ELR (cell line): Measurements from ENCODE around the gene POLE2.
"Not testable (repeated sequence)": the region's sequence is repeated elsewhere in the genome, so short reads cannot be mapped to it uniquely, and the experiment has no call there.

ENCODE experiments used
- DNase-seq: peaks from one replicate; pipeline ENCODE4 v3.0.0-alpha.2; 2015; ENCODE audit warnings: low read depth

POLE2 gene

GRCh38 chr14:49687942-49688700, at the start of gene POLE2:
POLE2 (minus strand) TSS chr14:49688214; CDS start chr14:49688203, 11 bp downstream.
- peak; percentile 82 for DNase-seq

- not testable (repeated sequence) for DNase-seq
Observed at GRCh38 chr14:49735669-49736068, 47.7 kb upstream of the POLE2 start.

GRCh38 chr14:49733836-49734235, 45.8 kb upstream of the POLE2 start:
- no peak for DNase-seq

- DNase-seq = no peak
Observed at GRCh38 chr14:49732896-49733295, 44.9 kb upstream of the POLE2 start.

DNA sequence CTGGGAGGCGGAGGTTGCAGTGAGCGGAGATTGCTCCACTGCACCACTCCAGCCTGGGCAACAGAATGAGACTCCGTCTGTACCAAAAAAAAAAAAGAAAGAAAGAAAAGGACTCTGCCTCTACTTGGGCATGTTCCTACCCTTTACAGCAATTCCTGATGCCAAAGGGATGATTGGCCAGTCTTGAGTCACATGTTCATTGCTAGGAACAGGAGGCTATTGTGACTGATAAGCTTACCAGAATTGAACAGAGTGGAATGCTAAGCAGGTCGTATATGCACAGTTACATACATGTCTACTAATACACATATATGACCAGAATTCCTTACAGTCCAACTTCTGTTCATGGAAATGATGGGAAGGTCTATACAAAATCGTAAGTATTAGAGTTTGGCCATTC, 39.2 kb upstream of the POLE2 start:
- DNase-seq = no peak

DNA sequence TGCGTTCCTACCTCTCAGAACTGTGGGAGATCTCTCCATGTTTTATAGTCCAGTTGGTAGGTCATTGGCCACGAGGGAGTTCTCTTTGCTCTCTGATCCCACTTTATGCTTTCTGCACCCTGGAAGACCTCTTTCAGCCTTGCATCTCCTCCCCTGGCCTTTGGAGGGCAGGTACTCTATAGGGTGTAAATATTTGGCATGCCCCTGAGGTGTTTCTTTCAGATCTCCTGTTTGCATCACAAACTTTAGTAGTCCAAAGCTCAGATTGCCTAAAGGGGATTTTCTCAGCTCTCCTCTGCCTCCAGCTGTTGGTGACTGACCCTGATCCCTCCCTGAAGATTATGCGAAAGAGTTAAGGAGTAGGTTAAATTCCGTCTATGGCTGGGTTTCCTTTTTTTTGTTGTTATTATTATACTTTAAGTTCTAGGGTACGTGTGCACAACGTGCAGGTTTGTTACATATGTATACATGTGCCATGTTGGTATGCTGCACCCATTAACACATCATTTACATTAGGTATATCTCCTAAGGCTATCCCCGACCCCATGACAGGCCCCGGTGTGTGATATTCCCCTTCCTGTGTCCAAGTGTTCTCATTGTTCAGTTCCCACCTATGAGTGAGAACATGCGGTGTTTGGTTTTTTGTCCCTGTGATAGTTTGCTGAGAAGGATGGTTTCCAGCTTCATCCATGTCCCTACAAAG, 33.9 kb upstream of the POLE2 start:
- not testable (repeated sequence) for DNase-seq

GRCh38 chr14:49720744-49721143, 32.7 kb upstream of the POLE2 start:
- DNase-seq = no peak

GRCh38 chr14:49710993-49711392, 23.0 kb upstream of the POLE2 start:
- not testable (repeated sequence) for DNase-seq

DNA sequence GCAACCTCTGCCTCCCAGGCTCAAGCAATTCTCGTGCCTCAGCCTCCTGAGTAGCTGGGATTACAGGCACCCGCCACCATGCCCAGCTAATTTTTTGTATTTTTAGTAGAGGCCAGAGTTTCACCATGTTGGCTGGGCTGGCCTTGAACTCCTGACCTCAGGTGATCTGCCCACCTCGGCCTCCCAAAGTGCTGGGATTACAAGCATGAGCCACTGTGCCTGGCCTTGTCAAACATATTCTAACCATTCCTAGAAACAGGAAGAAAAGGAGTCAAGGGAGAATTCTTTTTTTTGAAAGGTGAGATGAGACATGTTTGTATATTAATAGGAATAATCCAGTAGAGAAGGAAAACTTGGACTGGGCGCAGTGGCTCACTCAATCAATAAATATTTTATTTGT, 16.5 kb upstream of the POLE2 start:
- not testable (repeated sequence) for DNase-seq

GRCh38 chr14:49703965-49704364, 16.0 kb upstream of the POLE2 start:
- no peak for DNase-seq

DNA sequence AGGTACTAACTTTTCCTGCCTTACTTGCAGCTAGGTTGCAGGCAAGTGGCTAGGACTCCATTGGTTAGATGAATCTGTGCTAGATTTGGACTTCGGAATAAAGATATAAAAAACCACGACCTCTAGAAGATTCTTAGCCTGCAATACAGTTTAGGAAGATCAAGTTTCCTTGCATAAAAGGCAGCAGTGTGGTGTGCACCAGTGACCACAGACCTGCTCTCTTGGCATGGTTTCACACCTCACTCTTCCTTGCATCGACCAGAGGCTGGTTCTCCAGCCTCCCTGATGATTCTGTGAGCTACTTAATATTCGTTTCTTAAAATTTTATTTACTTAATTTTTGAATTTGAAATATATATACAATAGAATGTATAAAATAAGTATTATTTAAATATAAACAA, 14.7 kb upstream of the POLE2 start:
- no peak for DNase-seq

- DNase-seq = not testable (repeated sequence)
Observed at GRCh38 chr14:49693735-49694124, 5.7 kb upstream of the POLE2 start.

DNA sequence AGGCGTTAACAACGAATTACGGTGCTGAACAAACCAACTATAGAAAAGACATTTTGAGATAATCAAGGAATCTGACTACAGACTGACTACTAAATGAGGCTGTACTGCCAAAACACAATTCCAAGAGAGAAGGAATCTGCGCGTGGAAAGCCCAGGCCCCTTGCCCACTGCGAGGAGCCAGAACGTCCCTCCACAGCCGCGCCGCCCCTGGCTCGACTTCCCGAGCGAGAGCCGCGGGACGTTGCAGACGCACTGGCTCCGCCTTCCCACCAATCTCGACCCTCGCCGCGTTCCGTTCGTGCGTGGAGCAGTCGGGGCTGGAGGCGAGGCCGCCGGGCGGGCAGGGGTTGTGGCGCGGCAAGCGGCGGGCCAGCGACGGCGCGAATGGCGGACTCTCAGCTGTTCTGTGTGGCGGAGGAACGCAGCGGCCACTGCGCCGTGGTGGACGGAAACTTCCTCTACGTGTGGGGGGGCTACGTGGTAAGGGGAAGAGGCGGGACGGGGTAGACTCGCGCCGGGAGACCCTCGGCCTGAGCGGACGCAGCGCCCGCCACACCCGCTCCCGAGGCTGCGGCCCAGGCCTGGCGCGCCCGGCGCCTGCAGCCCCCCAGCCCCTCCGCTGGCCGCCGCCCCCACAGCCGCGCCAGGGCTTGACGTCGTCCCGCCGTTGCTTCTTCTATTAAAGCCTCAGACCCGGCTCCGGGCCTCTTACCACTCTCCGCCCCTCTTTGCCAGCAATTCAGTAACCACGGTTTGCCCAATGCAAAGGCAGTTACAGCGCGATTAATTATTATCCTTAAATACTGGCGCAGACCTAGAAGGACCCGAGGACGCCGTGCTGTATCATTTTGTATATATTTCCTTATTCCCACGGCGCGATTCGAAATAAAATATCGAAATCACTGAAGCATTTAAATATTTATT, 5.1 kb upstream of the POLE2 start, which contains the start of gene KLHDC1:
Gene KLHDC1 (plus strand): TSS at position 310 of the 924 bp plus-strand sequence. CDS start 75 bp downstream, at position 385.
- DNase-seq = peak; percentile 84

DNA sequence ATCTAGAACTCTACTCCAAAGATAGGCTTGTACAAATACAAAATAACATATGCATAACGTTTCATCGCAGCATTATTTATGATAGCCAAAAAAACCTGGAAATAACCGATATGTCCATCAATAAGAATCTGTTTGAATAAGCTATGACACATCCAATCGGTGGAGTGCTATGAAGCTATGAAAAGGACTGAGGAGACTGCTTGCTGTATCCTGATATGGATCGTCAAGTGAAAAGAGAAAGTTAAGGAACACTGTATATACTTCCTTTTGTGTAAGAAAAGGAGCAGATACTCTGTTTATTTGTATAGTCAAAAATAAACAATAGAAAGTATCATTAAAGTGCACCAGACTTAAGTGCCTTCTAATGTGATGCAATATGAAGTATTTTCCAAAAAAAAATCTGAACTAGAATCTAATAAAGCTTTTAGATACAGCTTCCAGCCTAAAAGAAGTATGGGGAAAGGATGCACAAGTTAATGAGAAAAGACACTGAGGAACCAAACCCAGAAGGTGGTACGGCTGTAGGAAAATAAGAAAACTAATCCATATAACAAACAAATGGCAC, 4.3 kb upstream of the POLE2 start:
- peak; percentile 22 for DNase-seq

DNA sequence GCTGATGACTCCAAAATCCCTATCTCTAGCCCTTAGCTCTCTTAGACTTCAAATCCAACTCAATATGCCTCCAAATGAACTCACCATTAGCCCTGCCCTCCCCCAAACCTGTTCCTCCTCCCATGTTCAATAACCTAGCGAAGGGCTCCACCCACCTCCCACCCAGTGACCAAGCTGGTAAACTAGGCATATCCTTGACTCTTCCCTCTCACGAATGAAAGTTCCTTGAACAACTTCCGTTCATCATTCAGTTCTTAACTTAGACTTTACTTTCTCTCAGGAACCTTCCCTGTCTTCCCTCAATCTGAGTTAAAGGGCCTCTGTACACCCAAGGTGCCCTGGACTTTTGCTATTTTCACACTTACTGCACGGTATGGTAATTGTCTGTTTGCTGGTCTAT, 3.0 kb upstream of the POLE2 start:
- DNase-seq = no peak

DNA sequence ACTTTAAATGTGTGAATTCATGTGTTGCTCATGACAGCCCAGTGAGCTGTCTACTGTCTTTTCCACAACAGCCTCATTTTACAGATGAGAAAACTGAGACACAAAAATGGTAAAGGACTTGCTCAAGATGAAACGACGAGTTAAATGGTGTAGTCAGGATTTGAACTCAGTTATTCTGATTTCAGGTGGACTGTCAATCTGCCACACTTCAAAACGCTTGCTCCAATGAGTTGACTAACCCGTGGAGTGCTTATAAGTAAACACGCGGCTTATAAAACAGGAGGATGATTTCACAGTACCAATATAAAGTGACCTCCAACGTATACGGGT, 652 bp upstream of the POLE2 start:
- DNase-seq = no peak

DNA sequence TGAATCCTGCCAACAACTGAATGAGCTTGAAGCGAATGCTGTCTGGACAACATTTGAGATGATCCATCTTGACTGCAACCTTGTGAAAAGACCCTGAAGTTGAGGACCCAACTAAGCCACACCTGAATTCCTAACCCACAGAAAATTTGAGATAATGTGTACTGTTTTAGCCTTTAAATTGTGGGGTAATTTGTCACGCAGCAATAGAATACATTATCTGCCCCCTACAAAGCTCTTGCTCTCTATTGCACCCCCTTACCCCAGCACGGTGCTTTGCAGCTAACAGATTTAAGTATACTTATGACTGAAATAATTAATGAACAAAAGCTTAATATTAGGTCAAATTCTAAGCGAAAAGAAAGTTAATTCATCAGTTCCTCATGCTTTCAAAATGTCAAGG, 1.6 kb downstream of the POLE2 start:
- no peak for DNase-seq

DNA sequence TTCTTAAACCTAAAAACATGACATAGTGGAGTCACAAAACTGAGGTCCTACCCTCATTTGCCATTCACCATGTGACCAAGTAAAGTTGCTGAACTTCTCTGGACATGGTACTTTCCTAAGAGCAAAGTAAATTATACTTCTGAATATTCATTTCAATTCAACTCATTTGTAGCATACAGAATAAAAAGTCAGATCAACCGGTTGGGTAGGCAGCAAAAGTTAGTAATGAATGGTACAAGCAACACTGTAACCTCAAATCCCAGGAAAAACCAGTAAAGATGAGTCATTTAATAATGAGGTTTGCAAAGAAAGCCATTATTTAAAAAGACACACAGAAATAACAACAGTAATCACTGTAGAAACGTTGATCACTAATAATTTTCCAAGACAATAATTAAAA, 8.7 kb downstream of the POLE2 start:
- DNase-seq = peak; percentile 49

- no peak for DNase-seq
Observed at GRCh38 chr14:49677643-49678042, 10.4 kb downstream of the POLE2 start.

DNA sequence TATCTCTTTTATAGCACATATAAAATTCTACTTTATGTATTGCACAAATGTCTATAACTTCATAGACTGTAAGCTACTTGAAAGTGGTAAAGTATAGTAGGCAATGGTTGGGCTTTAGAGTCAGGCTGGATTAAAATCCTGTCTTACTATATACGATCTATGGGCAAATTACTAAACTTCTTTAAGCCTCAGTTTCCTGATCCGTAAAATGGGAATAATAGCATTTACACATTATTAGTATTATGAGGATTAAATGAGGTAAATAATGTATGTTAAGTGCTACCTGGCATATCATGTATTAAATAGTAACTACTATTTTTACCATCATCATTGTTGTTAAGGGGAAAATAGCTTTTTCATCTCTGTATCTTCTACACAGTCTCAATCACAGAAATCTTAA, 14.4 kb downstream of the POLE2 start:
- no peak for DNase-seq

- no peak for DNase-seq
Observed at GRCh38 chr14:49670475-49670874, 17.5 kb downstream of the POLE2 start.
